Naive B cell (primary cell): Measurements from ENCODE around the gene CTAGE4. TPM values are rescaled to one million over a fixed set of nuclear protein-coding genes. Genes with fewer than 3 reads are reported as not detected.
A peak's percentile ranks its signal among the peaks of the same experiment; 100 is the strongest.
"Not testable (repeated sequence)": the region's sequence is repeated elsewhere in the genome, so short reads cannot be mapped to it uniquely, and the experiment has no call there.

Experiments
- ATAC-seq, 2 donors: fragments of 150-1000 bp; cut with Tn5 transposase; 2 replicates each; pipeline ENCODE4 v1.10.0; 2021; ENCODE audit warnings: low read depth in 2 of 2, mild to moderate bottlenecking in 2 of 2, moderate library complexity in 2 of 2
- DNase-seq: peaks from one replicate; pipeline ENCODE4 v3.0.0; 2022
- H3K27ac Mint-ChIP-seq, 6 donors: one replicate each; pipeline ENCODE4 v1.8.0; 2020 to 2022; ENCODE audit warnings: mild to moderate bottlenecking in 6 of 6, mixed read lengths in 6 of 6, moderate library complexity in 5 of 6, inconsistent platforms in 2 of 6
- H3K27me3 Mint-ChIP-seq, 3 donors: one replicate each; pipeline ENCODE4 v1.8.0; 2021 to 2022; ENCODE audit warnings: mixed read lengths in 3 of 3, mild to moderate bottlenecking in 1 of 3
- H3K36me3 Mint-ChIP-seq, 2 donors: one replicate each; pipeline ENCODE4 v1.8.0; 2020 to 2022; ENCODE audit warnings: mixed read lengths in 2 of 2, inconsistent platforms in 1 of 2, mild to moderate bottlenecking in 1 of 2
- H3K4me1 Mint-ChIP-seq, 3 donors: one replicate each; pipeline ENCODE4 v1.8.0; 2020 to 2022; ENCODE audit warnings: mixed read lengths in 3 of 3, inconsistent platforms in 1 of 3, mild to moderate bottlenecking in 1 of 3, moderate library complexity in 1 of 3
- H3K4me3 Mint-ChIP-seq, 8 donors: one replicate each; pipeline ENCODE4 v1.8.0; 2020 to 2022; ENCODE audit warnings: mild to moderate bottlenecking in 8 of 8, mixed read lengths in 8 of 8, moderate library complexity in 8 of 8, inconsistent platforms in 2 of 8
- H3K9me3 Mint-ChIP-seq, 7 donors: one replicate each; pipeline ENCODE4 v1.8.0; 2020 to 2022; ENCODE audit warnings: mixed read lengths in 7 of 7, mild to moderate bottlenecking in 5 of 7, inconsistent platforms in 2 of 7, moderate library complexity in 1 of 7
- polyA plus RNA-seq, 6 donors: library from polyadenylated mRNA; unstranded; fragments of 300-500 nt; fragmentation: Illumina TruSeq; gene quantifications; one replicate each; pipeline ENCODE4 v1.2.3, GENCODE V29; 2021; ENCODE audit warnings: low read depth in 6 of 6

CTAGE4 gene
- polyA plus RNA-seq, 6 donors from 2014 or later = 0.13 TPM; not detected in 5

DNA sequence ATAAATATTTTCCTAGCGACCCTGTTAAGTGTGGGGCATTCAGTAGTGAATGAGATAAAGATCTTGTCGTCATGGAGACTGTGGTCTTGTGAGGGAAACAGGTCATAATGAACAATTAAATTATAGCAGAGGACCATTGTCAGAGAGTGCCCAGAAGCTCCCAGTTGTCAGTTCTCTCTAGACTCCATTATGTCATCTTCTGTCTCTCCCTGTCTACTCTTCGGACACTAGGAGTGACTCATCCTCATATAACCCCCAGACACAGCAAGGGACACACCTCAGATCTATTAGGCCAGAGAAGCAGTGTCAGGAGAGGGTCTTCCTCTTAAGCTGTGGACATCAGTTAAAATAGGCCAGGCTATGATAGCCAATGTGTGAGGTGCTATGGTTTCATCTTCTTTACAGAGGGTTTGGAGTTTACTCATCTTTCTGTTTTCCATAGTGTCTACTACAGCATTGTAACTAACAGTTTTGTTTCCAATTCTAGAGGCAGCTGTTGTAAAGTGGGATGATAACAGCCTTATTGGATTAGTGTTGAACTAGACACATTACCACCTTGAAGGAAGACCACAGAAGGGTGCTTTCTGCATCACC is 5.4 kb downstream of the CTAGE4 start:
- not testable (repeated sequence) for H3K36me3 Mint-ChIP-seq, ATAC-seq, H3K9me3 Mint-ChIP-seq, DNase-seq, H3K4me3 Mint-ChIP-seq, H3K27ac Mint-ChIP-seq, H3K27me3 Mint-ChIP-seq, H3K4me1 Mint-ChIP-seq

- not testable (repeated sequence) for H3K4me3 Mint-ChIP-seq, ATAC-seq, H3K4me1 Mint-ChIP-seq, H3K36me3 Mint-ChIP-seq, H3K9me3 Mint-ChIP-seq, H3K27ac Mint-ChIP-seq, DNase-seq, H3K27me3 Mint-ChIP-seq
Observed at GRCh38 chr7:144193782-144194181, 10.5 kb downstream of the CTAGE4 start.

- not testable (repeated sequence) for H3K27me3 Mint-ChIP-seq, H3K27ac Mint-ChIP-seq, ATAC-seq, H3K9me3 Mint-ChIP-seq, H3K4me1 Mint-ChIP-seq, DNase-seq, H3K4me3 Mint-ChIP-seq, H3K36me3 Mint-ChIP-seq
Observed at GRCh38 chr7:144194453-144194852, 11.2 kb downstream of the CTAGE4 start.

DNA sequence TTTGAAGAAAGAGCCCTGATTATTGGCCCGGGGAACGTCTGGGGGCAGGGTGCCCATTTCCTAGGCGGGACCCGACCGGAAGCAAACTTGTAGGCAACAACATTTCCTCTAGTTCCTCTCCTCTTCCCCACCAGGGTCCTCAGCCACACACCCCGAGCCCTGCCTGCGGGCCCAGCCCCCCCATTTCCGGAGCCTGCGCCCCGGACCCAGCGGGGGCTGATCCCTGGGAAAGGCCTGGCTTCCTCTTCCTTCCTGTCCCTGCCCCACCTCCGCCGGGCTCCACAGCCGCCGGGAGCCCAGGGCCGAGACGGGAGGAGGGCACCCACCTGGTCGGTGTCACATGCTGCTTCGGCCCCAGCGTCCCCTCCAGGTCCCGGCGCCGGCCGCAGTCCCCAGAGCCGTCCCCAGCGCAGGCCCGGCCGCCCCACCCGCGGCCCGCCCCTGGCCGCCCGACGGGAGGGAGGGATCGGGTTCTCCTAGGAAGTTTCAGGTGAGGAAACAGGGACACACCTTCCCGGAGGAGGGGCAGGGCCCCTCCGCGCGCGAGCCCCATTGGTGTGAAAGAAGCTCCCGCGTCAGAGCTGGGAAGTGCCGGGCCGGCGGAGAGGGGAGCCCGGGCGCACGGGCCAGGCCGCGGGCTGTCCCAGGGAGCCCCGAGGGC is 12.1 kb downstream of the CTAGE4 start, which contains the start of gene ARHGEF35:
Gene ARHGEF35, minus strand, starts transcription at position 622 of the 661 bp plus-strand sequence. CDS start 7,450 bp downstream, outside the sequence.
- DNase-seq = not testable (repeated sequence)
- ATAC-seq = peak; percentile 67 to 68

GRCh38 chr7:144198934-144199333 is 15.7 kb downstream of the CTAGE4 start:
- peak overlapping the region in 2 of 8 donors; percentile 12 to 51 for H3K4me3 Mint-ChIP-seq
- ATAC-seq, DNase-seq, H3K36me3 Mint-ChIP-seq, H3K27ac Mint-ChIP-seq, H3K27me3 Mint-ChIP-seq, H3K9me3 Mint-ChIP-seq: not testable (repeated sequence)
- peaks cover 4 to 13% (median 11%) of the 10 kb centered on the region in 3 donors for H3K4me1 Mint-ChIP-seq

More for the DNA sequence above, 12.1 kb downstream of the CTAGE4 start, which contains the start of gene ARHGEF35:
- H3K27ac Mint-ChIP-seq = peak within 1 kb of the TSS in 4 of 6 donors; percentile 59 to 88 (median 62)
- not testable (repeated sequence) for H3K36me3 Mint-ChIP-seq, H3K27me3 Mint-ChIP-seq, H3K9me3 Mint-ChIP-seq
- peak within 1 kb of the TSS; percentile 65 to 87 (median 70) for H3K4me3 Mint-ChIP-seq
- peaks cover 4 to 13% (median 11%) of the 10 kb centered on the region in 3 donors for H3K4me1 Mint-ChIP-seq

DNA sequence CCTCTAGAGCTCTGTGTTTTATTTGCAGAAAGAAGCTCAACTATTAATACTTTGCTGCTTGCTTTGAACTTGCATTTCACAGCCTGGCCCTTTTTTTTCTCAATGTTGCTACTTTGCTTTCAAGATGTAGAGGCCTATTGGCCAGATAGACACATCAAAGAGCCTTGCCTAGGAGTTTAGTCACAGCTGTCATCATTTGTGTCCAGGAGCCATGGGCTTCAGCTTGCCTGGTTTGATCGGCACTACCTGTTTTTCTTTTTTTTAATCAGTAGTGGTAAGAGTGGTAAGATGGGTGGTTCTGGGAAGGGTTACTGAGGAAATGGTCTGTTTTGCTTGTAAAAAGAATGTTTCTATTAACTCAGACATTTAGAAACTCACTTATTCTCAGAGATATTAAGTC is 18.7 kb downstream of the CTAGE4 start:
- not testable (repeated sequence) for H3K27me3 Mint-ChIP-seq, H3K4me3 Mint-ChIP-seq, H3K36me3 Mint-ChIP-seq, H3K9me3 Mint-ChIP-seq, DNase-seq, H3K27ac Mint-ChIP-seq, ATAC-seq
- peaks cover 4 to 13% (median 9%) of the 10 kb centered on the region in 3 donors for H3K4me1 Mint-ChIP-seq

GRCh38 chr7:144203086-144203485 is 19.8 kb downstream of the CTAGE4 start:
- not testable (repeated sequence) for H3K27ac Mint-ChIP-seq, H3K36me3 Mint-ChIP-seq, H3K4me1 Mint-ChIP-seq, H3K4me3 Mint-ChIP-seq, ATAC-seq, H3K27me3 Mint-ChIP-seq, DNase-seq, H3K9me3 Mint-ChIP-seq

- H3K36me3 Mint-ChIP-seq, ATAC-seq, H3K9me3 Mint-ChIP-seq, DNase-seq, H3K27me3 Mint-ChIP-seq, H3K27ac Mint-ChIP-seq, H3K4me3 Mint-ChIP-seq, H3K4me1 Mint-ChIP-seq: not testable (repeated sequence)
Observed at GRCh38 chr7:144205306-144205705, 22.0 kb downstream of the CTAGE4 start.

DNA sequence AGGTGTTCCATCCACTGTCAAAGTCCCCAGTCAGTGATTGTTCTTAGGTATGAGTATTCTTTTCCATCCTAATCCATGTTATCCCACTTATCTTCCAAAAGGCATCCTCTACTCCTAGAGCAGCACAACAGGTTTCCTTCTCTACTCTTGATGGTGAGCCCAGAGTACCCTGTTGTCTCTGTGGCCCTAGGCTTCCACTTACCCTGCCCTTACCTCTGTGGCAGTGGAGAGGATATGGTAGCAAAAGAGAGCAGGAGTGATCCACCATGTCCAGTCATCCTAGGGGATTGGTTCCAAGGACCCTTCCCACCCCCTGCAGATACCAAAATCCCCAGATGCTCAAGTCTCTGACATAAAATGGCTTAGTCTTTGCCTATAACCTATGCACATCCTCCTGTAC is 33.9 kb downstream of the CTAGE4 start:
- ATAC-seq, H3K4me3 Mint-ChIP-seq, H3K9me3 Mint-ChIP-seq, H3K4me1 Mint-ChIP-seq, DNase-seq, H3K27me3 Mint-ChIP-seq, H3K36me3 Mint-ChIP-seq, H3K27ac Mint-ChIP-seq: not testable (repeated sequence)

- not testable (repeated sequence) for DNase-seq, H3K36me3 Mint-ChIP-seq, H3K27me3 Mint-ChIP-seq, ATAC-seq, H3K4me1 Mint-ChIP-seq, H3K9me3 Mint-ChIP-seq, H3K4me3 Mint-ChIP-seq
- peak overlapping the region in 1 of 6 donors; percentile 25 for H3K27ac Mint-ChIP-seq
Observed at GRCh38 chr7:144218581-144218980, 35.3 kb downstream of the CTAGE4 start.

DNA sequence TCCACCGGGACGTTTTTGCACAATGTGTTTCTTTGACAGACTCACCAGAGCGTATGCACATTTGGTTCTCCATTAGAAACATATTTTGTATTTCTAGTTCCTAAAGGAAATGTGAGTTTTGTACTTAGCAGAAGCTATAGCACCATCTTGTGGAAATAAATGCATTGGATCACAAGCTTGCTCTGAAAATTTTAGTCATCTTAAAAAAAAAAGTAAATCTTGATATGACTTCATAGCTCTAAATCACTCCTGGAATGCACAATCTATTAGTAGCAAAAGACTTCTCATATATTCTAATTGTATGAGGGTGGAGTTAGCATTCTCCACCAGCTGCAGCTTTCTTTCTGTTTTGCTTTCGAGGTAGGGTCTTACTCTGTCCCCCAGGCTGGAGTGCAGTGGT is 35.9 kb downstream of the CTAGE4 start:
- H3K9me3 Mint-ChIP-seq, DNase-seq, H3K36me3 Mint-ChIP-seq, H3K27me3 Mint-ChIP-seq, H3K4me3 Mint-ChIP-seq, H3K4me1 Mint-ChIP-seq, H3K27ac Mint-ChIP-seq: not testable (repeated sequence)
- peak; percentile 41 to 66 for ATAC-seq

DNA sequence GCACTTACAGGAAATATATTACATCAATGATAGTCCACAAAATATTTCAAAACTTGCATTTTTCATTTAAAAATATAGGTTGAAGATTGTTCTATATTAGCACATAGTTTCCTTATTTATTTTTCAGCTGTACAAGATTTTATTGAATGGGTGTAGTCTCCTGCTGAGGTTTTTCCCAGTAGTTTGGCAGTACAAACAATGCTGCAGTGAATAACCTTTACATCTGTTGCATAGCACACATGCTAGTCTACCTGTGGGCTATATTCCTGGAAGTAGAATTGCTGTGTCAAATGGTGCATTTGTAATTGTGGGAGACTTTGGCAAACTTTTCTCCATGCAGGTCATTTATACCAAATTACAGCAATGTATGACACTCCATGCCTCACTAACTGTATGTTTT is 37.3 kb downstream of the CTAGE4 start:
- not testable (repeated sequence) for H3K27me3 Mint-ChIP-seq, H3K27ac Mint-ChIP-seq, H3K4me1 Mint-ChIP-seq, DNase-seq, ATAC-seq, H3K9me3 Mint-ChIP-seq, H3K4me3 Mint-ChIP-seq, H3K36me3 Mint-ChIP-seq

GRCh38 chr7:144223675-144224074 is 40.4 kb downstream of the CTAGE4 start:
- H3K36me3 Mint-ChIP-seq, H3K4me3 Mint-ChIP-seq, H3K27ac Mint-ChIP-seq, H3K4me1 Mint-ChIP-seq, DNase-seq, ATAC-seq, H3K9me3 Mint-ChIP-seq, H3K27me3 Mint-ChIP-seq: not testable (repeated sequence)

DNA sequence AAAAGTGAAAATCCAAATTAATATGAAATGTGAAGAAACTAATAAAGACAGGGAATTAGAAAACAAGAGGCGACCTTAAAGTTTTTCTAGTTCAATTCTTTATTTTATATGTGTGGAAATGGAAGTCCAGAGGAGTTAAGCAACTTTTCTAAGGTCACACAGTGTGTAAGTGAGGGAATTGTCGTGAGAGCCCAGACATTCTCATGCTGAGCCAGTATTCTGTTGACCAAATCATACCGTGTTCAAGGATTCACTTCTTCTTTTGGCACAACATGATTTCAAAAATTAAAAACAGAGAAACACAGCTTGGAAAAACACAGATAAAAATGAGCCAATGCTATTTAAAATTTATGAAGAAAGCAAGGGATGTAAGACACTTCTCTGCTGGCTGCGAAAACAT is 43.6 kb downstream of the CTAGE4 start:
- not testable (repeated sequence) for ATAC-seq
- peak overlapping the region in 1 of 6 donors; percentile 42 for H3K27ac Mint-ChIP-seq

More for the DNA sequence above, 43.6 kb downstream of the CTAGE4 start:
- not testable (repeated sequence) for H3K36me3 Mint-ChIP-seq, DNase-seq, H3K4me1 Mint-ChIP-seq, H3K9me3 Mint-ChIP-seq, H3K27me3 Mint-ChIP-seq, H3K4me3 Mint-ChIP-seq
